ENCODE measurements around the gene MBD3L4. TPM values are rescaled to one million over a fixed set of nuclear protein-coding genes. Genes with fewer than 3 reads are reported as not detected.

Gene MBD3L4
- total and polyA plus RNA-seq, 2 donors (not counting 3 experiments of a cell fraction or from before 2014, with no cell fraction given), result not detected

GRCh38 chr19:7007859-7008258 is 32.1 kb downstream of the MBD3L4 start:
- H3K4me2 ChIP-seq (ENCODE audit: insufficient read depth, low read length), result no peak overlapping the region
- no peaks in the 10 kb centered on the region for H3K4me1 ChIP-seq (ENCODE audit: control insufficient read depth, extremely low read depth, insufficient read depth, low read length)
- CTCF ChIA-PET, result no interaction called here
- no TSS peak for BruUV-seq (replicated peaks)
- H3K79me2 ChIP-seq (ENCODE audit: control insufficient read depth, insufficient read depth, low read length), result no peaks in the 10 kb centered on the region
- H3K27me3 ChIP-seq (ENCODE audit: control insufficient read depth in 2 of 2, insufficient read depth in 2 of 2, low read length in 2 of 2), result no peaks in the 10 kb centered on the region
- no peaks in the 10 kb centered on the region for H4K20me1 ChIP-seq (replicated peaks; ENCODE audit: control insufficient read depth, extremely low read depth, insufficient read depth, low read length)
- DNase-seq (ENCODE audit: low read depth, low spot score) (no peak), FAIRE-seq (no peak)
- no peak overlapping the region for H3K4me3 ChIP-seq (replicated peaks in 1 of 3; ENCODE audit: insufficient read depth in 1 of 3, low read depth in 1 of 3, low read length in 3 of 3)
- TF ChIP-seq POLR2AphosphoS5 (IDR thresholded peaks at IDR 0.05; ENCODE audit: insufficient read depth, low read depth, low read length) (no peak), JUN (IDR thresholded peaks at IDR 0.05; ENCODE audit: borderline replicate concordance, insufficient read depth, insufficient read length, low read depth) (no peak), MYC (IDR thresholded peaks at IDR 0.05; ENCODE audit: low read depth, low read length) (no peak), FOS (IDR thresholded peaks at IDR 0.05; ENCODE audit: borderline replicate concordance, insufficient read depth, low read length) (no peak), MAX (IDR thresholded peaks at IDR 0.05; ENCODE audit: insufficient read depth, insufficient read length) (no peak), CTCF (IDR thresholded peaks at IDR 0.05; ENCODE audit: extremely low read depth in 1 of 2, insufficient read depth in 1 of 2, low read depth in 1 of 2, low read length in 2 of 2) (no peak), EZH2 (IDR thresholded peaks at IDR 0.05; ENCODE audit: borderline replicate concordance, low read depth, low read length, severe bottlenecking) (no peak), POLR2A (IDR thresholded peaks at IDR 0.05; ENCODE audit: low read depth, low read length) (no peak)
- intact Hi-C loops (cut with micrococcal nuclease), result no loop called here
- POLR2A ChIA-PET, result no interaction called here
- H3K27ac ChIP-seq (ENCODE audit: insufficient read depth, low read depth, low read length), result no peak overlapping the region
- no peak overlapping the region for H3K9ac ChIP-seq (replicated peaks; ENCODE audit: extremely low read depth, insufficient read depth, low read length)
- no peaks in the 10 kb centered on the region for H3K9me1 ChIP-seq (replicated peaks; ENCODE audit: control insufficient read depth, extremely low read depth, insufficient read depth, low read length)
- no peaks in the 10 kb centered on the region for H3K36me3 ChIP-seq (ENCODE audit: control insufficient read depth in 2 of 2, extremely low read depth in 1 of 2, insufficient read depth in 2 of 2, low read length in 2 of 2)
- dilution Hi-C loops (cut with MboI; ENCODE audit: extremely low pct_ligation_motif_present, low sequenced_read_pairs), result no loop called here
- H2AFZ ChIP-seq (ENCODE audit: low read depth, low read length), result no peak overlapping the region
- no peaks in the 10 kb centered on the region for H3K9me3 ChIP-seq (replicated peaks; ENCODE audit: control insufficient read depth, insufficient read depth, low read length)

Measured in endothelial cell of umbilical vein (primary cell).